ENCODE data around the gene ZNF407.

The ZNF407 gene

GRCh38 chr18:74573053-74573452 lies 24.6 kb upstream of the ZNF407 start:
- Histone ChIP-seq H3K27me3 (ENCODE audit: control insufficient read depth, low read length) (peaks cover 10% of the 10 kb centered on the region), H3K9me3 (ENCODE audit: control insufficient read depth, insufficient read depth, low read length) (no peaks in the 10 kb centered on the region), H3K4me3 (ENCODE audit: low read length) (no peak overlapping the region), H3K27ac (ENCODE audit: low read depth, low read length) (no peak overlapping the region), H3K79me2 (ENCODE audit: control insufficient read depth, low read length) (no peaks in the 10 kb centered on the region), H3K4me1 (ENCODE audit: control insufficient read depth, low read length) (no peaks in the 10 kb centered on the region), H3K4me2 (ENCODE audit: low read length) (no peak overlapping the region), H4K20me1 (ENCODE audit: control insufficient read depth, insufficient read depth, low read depth, low read length) (no peaks in the 10 kb centered on the region), H3K36me3 (ENCODE audit: control insufficient read depth, low read length) (no peaks in the 10 kb centered on the region), H3F3A (ENCODE audit: control insufficient read depth, insufficient read depth) (no peaks in the 10 kb centered on the region), H3K9me2 (replicated peaks; ENCODE audit: control insufficient read depth, low read length) (no peaks in the 10 kb centered on the region)
- TF ChIP-seq, protein P1, sequence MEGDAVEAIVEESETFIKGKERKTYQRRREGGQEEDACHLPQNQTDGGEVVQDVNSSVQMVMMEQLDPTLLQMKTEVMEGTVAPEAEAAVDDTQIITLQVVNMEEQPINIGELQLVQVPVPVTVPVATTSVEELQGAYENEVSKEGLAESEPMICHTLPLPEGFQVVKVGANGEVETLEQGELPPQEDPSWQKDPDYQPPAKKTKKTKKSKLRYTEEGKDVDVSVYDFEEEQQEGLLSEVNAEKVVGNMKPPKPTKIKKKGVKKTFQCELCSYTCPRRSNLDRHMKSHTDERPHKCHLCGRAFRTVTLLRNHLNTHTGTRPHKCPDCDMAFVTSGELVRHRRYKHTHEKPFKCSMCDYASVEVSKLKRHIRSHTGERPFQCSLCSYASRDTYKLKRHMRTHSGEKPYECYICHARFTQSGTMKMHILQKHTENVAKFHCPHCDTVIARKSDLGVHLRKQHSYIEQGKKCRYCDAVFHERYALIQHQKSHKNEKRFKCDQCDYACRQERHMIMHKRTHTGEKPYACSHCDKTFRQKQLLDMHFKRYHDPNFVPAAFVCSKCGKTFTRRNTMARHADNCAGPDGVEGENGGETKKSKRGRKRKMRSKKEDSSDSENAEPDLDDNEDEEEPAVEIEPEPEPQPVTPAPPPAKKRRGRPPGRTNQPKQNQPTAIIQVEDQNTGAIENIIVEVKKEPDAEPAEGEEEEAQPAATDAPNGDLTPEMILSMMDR (IDR thresholded peaks at IDR 0.05; ENCODE audit: low read depth, low read length, poor library complexity, severe bottlenecking) = no peak
- TF ChIP-seq EZH2phosphoT487 (IDR thresholded peaks at IDR 0.05; ENCODE audit: borderline replicate concordance, low read length) = no peak

GRCh38 chr18:74574916-74575315 lies 22.8 kb upstream of the ZNF407 start:
- H3K9me2 ChIP-seq (replicated peaks; ENCODE audit: control insufficient read depth, low read length) = no peaks in the 10 kb centered on the region
- H3K79me2 ChIP-seq (ENCODE audit: control insufficient read depth, low read length) = no peaks in the 10 kb centered on the region
- no peak overlapping the region for H3K4me3 ChIP-seq (ENCODE audit: low read length)
- H3K27me3 ChIP-seq (ENCODE audit: control insufficient read depth, low read length) = peaks cover 17% of the 10 kb centered on the region
- no peaks in the 10 kb centered on the region for H3K9me3 ChIP-seq (ENCODE audit: control insufficient read depth, insufficient read depth, low read length)
- H3K4me1 ChIP-seq (ENCODE audit: control insufficient read depth, low read length) = no peaks in the 10 kb centered on the region
- no peaks in the 10 kb centered on the region for H3K36me3 ChIP-seq (ENCODE audit: control insufficient read depth, low read length)
- no peak for TF ChIP-seq EZH2phosphoT487 (IDR thresholded peaks at IDR 0.05; ENCODE audit: borderline replicate concordance, low read length)
- TF ChIP-seq, protein P1 (IDR thresholded peaks at IDR 0.05; ENCODE audit: low read depth, low read length, poor library complexity, severe bottlenecking) = no peak
- H3K4me2 ChIP-seq (ENCODE audit: low read length) = no peak overlapping the region
- H4K20me1 ChIP-seq (ENCODE audit: control insufficient read depth, insufficient read depth, low read depth, low read length) = no peaks in the 10 kb centered on the region
- no peak overlapping the region for H3K27ac ChIP-seq (ENCODE audit: low read depth, low read length)
- H3F3A ChIP-seq (ENCODE audit: control insufficient read depth, insufficient read depth) = no peaks in the 10 kb centered on the region

GRCh38 chr18:74577019-74577418 lies 20.7 kb upstream of the ZNF407 start:
- Histone ChIP-seq H4K20me1 (ENCODE audit: control insufficient read depth, insufficient read depth, low read depth, low read length) (no peaks in the 10 kb centered on the region), H3F3A (ENCODE audit: control insufficient read depth, insufficient read depth) (no peaks in the 10 kb centered on the region), H3K79me2 (ENCODE audit: control insufficient read depth, low read length) (no peaks in the 10 kb centered on the region), H3K27ac (ENCODE audit: low read depth, low read length) (no peak overlapping the region), H3K4me2 (ENCODE audit: low read length) (no peak overlapping the region), H3K4me3 (ENCODE audit: low read length) (no peak overlapping the region), H3K4me1 (ENCODE audit: control insufficient read depth, low read length) (no peaks in the 10 kb centered on the region), H3K9me3 (ENCODE audit: control insufficient read depth, insufficient read depth, low read length) (no peaks in the 10 kb centered on the region), H3K9me2 (replicated peaks; ENCODE audit: control insufficient read depth, low read length) (no peaks in the 10 kb centered on the region), H3K36me3 (ENCODE audit: control insufficient read depth, low read length) (no peaks in the 10 kb centered on the region), H3K27me3 (ENCODE audit: control insufficient read depth, low read length) (peaks cover 22% of the 10 kb centered on the region)
- no peak for TF ChIP-seq EZH2phosphoT487 (IDR thresholded peaks at IDR 0.05; ENCODE audit: borderline replicate concordance, low read length)
- TF ChIP-seq, protein P1 (IDR thresholded peaks at IDR 0.05; ENCODE audit: low read depth, low read length, poor library complexity, severe bottlenecking) = no peak
